HG03439 (cell line): ENCODE data around the gene TIGD6.
A peak's percentile ranks its signal among the peaks of the same experiment; 100 is the strongest.

Experiments used
- ATAC-seq: cut with Tn5 transposase; IDR thresholded peaks from one replicate; pipeline ENCODE4 v1.9.1; 2021; ENCODE audit warnings: mild to moderate bottlenecking, moderate library complexity; ENCODE audit not compliant: unreplicated experiment

Gene TIGD6

GRCh38 chr5:150017226-150018005, 17.0 kb upstream of the TIGD6 start:
- no peak for ATAC-seq

- no peak for ATAC-seq
Measured at GRCh38 chr5:150016537-150016936, 16.1 kb upstream of the TIGD6 start.

- ATAC-seq = no peak
Measured at GRCh38 chr5:150015415-150015814, 15.0 kb upstream of the TIGD6 start.

GRCh38 chr5:150014456-150014855, 14.0 kb upstream of the TIGD6 start:
- ATAC-seq = no peak

DNA sequence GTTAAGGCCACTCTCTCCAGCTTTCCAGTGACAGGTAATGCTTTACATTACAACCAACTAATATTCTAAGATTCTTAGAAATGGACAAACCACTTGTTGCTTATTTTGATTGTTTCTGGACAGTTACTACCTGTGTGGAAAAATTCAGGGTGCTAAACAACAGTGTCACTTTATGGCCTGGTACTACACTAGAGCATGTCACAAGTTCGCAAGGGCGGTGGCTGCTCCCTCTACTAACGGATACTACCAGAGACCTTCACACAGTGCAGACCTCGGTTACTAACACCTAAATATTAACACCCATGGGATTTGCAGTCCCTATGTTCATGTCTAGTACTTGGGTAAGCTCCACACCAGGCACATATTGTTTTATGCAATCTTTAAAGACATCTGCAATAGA, 13.5 kb upstream of the TIGD6 start:
- ATAC-seq = no peak

- ATAC-seq = no peak
Measured at GRCh38 chr5:150009671-150010387, 9.4 kb upstream of the TIGD6 start.

- ATAC-seq = no peak
Measured at GRCh38 chr5:150007050-150007449, 6.6 kb upstream of the TIGD6 start.

GRCh38 chr5:150006318-150006717, 5.9 kb upstream of the TIGD6 start:
- ATAC-seq = no peak

- peak; percentile 50 for ATAC-seq
Measured at GRCh38 chr5:150001660-150002486, 1.4 kb upstream of the TIGD6 start.

GRCh38 chr5:150000990-150001659, 671 bp upstream of the TIGD6 start:
- ATAC-seq = peak; percentile 21

- no peak for ATAC-seq
Measured at GRCh38 chr5:149999866-150000255, 593 bp downstream of the TIGD6 start.

DNA sequence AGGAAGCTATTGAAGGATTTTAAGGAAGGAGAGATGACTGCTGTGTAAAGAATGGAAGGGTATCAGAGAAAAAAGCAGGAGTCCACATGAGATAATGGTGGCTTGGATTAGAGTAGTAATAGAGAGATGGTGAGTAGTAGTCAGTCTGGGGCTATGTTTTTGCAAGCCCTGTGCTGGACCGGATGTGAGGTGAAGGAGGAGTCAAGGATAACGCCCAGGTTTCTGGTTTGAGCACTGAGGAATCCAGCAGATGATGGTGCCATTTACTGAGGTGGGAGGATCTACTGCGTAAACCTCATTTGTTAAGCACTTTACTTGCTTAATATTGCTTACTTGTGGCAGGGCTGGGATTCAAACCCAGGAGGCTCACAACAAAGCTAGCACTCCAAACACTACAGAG, 1.1 kb downstream of the TIGD6 start:
- no peak for ATAC-seq

DNA sequence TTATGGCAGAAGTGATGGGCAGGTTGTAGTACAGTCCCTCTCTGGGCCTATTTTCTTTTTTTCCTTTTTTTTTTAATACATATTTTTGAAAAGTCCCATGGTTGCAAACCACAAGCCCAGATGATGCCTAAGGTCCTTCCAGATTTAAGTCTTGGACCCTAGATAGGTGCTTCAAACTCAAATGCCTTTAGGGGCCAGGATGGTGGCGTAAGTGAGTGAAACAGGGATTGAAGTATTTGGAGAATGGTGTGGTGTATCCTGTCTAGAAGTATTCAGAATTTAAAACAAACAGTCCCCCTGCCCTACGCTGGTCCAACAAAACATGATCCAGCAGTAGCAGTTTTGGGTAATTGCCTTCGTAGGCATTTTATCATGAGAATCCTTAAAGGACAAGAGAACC, 2.2 kb downstream of the TIGD6 start:
- ATAC-seq = no peak

DNA sequence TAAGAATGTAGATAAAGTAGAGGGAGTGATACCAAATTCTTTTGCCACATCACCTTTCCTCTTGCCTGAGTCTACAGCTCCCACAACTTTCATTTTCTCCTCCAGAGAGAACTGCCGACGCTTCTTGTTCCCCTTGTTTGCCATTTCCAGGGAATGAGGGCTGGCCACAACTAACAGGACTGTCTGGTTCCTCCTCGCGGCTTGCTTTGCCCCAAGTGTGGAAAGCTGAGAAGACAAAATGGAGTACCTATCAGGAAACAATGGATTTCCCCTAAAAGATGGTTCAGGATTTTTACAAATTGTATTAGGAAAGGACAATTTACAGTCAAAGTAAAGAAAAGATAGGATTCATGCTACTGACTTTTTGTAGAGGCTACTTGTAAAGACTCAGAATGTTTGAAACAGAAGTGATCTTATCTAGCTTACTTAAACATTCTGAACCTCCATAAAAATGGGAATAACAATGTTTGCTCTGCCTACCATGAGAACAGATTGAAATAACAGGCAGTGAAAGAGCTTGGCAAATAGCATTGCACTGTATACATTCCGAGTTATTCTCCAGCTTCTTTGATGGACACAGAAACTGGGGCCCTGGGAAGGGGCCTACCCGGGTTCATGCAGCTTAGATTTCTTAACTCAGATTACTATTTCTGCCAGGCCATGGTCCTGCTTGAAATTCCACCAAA, 4.1 kb downstream of the TIGD6 start:
- no peak for ATAC-seq

DNA sequence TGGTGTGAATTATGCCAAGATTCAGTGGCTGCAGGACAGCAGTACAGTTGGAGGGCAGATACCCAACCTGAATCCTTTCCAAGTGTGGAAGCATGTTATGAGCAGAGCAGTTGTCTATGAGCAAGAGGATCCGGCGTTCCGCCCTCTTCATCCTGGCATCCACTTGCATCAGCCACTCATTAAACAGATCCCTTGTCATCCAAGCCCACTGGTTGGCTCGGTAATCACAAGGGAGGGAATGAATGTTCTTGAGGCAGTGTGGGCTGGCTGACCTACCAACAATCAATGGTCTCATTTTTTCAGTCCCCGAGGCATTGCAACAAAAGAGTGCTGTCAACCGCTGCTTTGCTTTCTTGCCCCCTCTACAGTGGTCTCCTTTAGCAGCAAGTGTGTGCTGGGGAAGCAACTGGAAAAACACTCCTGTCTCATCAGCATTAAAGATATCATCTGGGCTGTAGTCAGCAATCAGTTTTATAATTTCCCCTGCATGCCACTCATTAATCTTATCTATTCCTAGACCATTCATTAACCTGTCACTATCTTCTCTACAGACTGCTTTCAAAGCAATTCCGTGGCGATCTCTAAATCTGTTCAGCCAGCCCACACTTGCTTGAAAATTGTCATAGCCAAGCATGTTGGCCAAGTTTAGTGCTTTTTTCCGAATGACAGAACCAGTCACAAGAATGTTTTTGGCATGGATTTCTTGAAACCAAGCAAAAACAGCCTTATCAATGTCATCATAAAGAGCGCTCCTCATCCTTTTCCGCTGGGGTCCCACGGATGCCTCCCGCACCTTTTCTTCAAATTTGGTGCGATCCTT, 4.9 kb downstream of the TIGD6 start:
- ATAC-seq = no peak

GRCh38 chr5:149993471-149993870, 7.0 kb downstream of the TIGD6 start:
- ATAC-seq = no peak

DNA sequence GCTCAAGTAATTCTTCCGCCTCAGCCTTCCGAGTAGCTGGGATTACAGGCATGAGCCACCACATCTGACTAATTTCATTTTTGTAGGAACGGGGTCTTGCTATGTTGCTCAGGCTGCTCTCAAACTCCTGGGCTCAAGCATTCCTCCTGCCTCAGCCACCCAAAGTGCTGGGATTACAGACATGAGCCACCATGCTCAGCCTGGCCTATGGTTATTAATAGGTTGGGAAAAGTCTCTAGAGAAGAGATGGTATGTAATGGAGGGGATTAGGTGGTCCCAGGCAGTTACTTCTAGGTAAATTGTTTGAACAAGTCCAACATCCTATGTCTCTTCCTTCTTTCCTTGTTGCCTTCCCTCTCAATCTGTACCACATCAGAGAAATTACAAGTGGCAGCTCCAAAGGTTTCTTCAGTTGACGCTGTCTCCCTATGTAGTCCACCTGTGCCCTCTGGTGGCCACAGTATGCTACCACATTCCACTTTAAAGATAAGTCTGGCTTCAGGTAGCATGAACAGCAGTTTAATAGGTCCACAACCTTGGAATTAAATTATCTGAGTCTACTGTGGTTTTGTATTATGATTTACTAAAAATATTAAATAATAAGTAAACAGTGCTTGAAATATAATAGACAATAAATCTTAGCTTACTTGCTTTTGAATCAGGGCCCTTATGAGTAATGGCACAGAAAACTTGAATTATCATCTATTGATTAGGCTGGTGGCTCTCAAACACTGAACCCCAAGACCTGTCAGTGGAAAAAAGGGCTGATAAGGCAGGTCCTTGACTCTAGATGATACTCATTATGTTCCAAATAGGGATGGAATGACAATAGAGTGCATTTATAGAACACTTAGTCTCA, 9.7 kb downstream of the TIGD6 start:
- ATAC-seq = peak; percentile 67

- no peak for ATAC-seq
Measured at GRCh38 chr5:149988126-149988525, 12.3 kb downstream of the TIGD6 start.

DNA sequence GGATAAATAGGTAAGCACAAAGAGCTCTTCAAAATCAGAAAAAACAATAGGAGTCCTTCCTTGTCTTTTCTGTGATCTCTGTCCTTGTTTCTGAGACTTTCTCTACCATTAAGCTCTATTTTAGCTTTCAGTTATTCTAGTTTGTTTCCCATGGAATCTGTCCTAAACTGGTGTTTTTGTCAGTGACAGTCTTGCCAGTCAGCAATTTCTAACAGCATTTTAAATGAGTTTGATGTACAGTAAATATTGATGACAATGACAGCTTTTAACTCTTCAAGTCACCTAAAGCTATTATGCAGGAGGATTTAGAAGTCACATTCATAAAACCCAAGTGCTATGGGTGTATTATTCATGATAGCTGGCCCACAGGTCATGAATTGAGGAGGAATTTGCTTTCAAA, 17.9 kb downstream of the TIGD6 start:
- no peak for ATAC-seq
